Fibroblast of mammary gland (primary cell): ENCODE measurements around the gene RAI1.
"Not testable (repeated sequence)": the region's sequence is repeated elsewhere in the genome, so short reads cannot be mapped to it uniquely, and the experiment has no call there.

ENCODE experiments used
- DNase-seq: peaks from one replicate; pipeline ENCODE4 v3.0.0-alpha.2; 2010; ENCODE audit warnings: low read depth
- H3K4me3 ChIP-seq: 2 replicates; pipeline ENCODE4 v1.5.1; 2011; ENCODE audit warnings: low read depth, mild to moderate bottlenecking, low read length, moderate library complexity; ENCODE audit not compliant: control insufficient read depth
- TF ChIP-seq, protein P1 (sequence below): conservative IDR thresholded peaks from 2 replicates; pipeline ENCODE4 v1.5.1; 2011; ENCODE audit warnings: low read depth, low read length, inconsistent platforms; ENCODE audit not compliant: control insufficient read depth, insufficient read depth

The RAI1 gene

DNA sequence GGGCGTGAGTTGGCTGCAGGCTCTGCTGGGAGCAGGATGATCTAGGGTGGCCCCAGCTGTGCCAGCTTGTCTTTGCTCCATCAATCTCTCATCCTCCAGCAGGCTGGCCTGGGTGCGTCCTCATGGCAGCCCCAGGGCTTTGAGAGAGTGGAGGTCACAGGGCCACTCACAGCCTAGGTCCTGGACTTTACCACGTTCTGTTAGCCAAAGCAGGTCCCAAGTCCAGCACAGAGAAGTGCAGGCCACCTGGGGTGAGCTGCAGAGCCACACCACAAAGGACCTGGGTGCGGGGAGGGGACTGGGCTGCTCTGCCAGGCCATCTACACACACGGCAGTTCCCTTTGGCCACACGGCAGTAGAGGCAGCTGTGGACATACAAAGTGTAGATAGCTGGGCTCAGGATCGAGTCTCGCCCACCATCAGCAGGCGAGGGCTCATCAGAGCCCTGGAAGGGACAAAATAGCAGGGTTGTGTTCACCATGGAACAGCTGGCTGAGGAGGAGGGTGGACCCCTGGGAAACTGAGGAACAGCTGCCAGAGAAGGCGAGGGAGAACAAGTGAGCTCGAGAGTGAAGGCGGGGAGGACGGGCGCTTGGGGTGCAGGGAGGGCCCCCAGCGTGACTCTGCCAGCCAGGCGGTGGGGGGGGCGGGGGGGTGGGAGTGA, 125.5 kb downstream of the RAI1 start:
- TF ChIP-seq, protein P1, sequence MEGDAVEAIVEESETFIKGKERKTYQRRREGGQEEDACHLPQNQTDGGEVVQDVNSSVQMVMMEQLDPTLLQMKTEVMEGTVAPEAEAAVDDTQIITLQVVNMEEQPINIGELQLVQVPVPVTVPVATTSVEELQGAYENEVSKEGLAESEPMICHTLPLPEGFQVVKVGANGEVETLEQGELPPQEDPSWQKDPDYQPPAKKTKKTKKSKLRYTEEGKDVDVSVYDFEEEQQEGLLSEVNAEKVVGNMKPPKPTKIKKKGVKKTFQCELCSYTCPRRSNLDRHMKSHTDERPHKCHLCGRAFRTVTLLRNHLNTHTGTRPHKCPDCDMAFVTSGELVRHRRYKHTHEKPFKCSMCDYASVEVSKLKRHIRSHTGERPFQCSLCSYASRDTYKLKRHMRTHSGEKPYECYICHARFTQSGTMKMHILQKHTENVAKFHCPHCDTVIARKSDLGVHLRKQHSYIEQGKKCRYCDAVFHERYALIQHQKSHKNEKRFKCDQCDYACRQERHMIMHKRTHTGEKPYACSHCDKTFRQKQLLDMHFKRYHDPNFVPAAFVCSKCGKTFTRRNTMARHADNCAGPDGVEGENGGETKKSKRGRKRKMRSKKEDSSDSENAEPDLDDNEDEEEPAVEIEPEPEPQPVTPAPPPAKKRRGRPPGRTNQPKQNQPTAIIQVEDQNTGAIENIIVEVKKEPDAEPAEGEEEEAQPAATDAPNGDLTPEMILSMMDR, result no peak
- no peak overlapping the region for H3K4me3 ChIP-seq
- DNase-seq, result no peak

DNA sequence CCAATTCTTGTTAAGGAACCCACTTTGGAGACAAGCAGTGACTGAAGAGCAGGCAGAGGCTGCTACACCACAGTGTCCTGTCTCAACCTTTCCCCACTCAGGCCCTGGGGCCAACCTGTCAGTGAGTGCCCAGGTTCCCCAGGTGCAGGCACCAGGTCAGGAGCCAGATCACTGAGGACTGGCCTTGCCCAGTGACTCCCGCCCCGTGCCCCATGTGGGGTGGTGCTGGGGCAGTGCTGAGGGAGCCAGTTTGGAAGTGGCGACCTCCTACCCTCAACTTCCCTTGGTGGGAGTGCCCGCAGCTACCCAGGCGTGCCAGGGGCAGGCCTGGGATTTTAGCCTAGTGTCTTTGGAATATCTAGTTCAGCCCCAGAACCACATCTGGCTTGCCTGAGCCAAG, 126.2 kb downstream of the RAI1 start:
- TF ChIP-seq, protein P1, result no peak
- H3K4me3 ChIP-seq, result no peak overlapping the region
- DNase-seq, result no peak

DNA sequence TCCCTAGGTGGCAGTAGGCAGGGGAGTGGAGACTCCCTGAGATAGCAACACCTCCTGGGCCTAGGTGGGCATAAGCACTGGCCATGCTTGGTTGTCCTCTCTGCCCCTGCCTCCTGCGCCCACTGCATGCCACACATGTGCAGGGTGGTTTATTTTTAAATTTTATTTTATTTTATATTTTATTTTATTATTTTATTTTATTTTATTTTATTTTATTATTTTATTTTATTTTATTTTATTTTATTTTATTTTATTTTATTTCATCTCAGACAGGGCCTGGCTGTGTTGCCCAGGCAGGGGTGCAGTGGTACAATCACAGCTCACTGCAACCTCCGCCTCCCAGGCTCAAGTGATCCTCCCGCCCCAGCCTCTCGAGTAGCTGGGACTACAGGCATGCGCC, 126.9 kb downstream of the RAI1 start:
- not testable (repeated sequence) for H3K4me3 ChIP-seq, DNase-seq

DNA sequence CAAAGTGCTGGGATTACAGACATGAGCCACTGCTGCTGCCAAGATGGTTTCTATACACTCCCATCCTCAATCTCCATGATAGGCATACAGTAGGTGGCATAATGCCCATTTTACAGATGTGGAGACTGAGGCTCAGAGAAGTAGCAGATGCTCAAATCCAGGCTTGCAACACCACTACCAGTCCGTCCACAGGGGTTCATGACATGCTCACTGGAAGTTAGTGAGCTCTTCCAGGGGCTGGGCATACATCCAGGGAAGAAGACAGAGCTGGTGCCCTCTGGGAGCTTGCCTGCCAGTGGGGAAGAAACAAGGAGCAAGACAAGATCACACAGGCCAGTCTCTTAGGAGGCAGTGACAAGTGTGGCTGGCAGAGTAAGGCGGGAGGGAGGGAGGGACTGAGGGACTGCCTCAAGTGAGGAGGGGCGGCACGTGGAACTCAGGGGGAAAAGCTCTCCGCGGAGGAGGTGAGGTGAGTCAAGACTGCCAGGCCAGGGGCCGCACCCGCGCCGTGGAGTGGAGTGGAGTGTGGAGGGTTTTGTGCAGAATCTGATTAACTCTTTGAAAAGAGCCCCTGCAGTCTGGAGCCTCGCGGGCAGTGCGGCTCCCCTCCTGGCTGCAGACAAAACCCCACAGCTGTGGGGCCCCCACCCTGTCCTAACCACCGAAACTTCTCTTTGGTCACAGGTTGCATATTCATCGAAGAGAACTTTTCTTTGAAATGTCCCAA, 127.6 kb downstream of the RAI1 start:
- TF ChIP-seq, protein P1, result no peak
- DNase-seq, result peak; percentile 63
- no peak overlapping the region for H3K4me3 ChIP-seq

DNA sequence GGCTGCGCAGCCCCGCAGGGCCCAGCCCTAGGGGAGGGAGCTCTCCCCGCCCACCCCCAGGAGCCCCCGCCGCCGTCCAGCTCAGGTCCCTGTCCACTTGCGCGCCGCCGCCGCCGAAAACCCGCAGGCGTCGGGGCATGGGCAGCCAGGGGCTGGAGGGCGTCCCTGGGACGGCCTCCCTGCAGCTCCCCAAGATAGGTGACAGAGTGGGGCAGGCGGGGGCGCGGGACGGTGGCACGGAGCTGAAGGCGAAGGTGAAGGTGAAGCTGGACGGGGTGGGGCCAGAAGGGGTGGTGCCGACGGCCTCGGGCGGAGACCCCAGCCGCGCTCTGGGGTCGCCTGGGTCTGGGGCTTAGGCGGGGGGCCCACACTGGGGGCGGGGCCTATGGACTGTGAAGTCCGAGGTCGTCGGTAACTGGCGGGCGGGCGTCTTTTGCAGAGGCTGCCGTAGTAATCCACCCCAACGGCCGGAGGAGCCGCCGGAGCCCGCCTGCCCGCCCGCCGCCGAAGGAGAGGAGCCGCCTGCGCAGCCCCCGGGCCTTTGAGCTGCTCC, 128.3 kb downstream of the RAI1 start:
- H3K4me3 ChIP-seq, result no peak overlapping the region
- TF ChIP-seq, protein P1, result no peak
- DNase-seq, result no peak

DNA sequence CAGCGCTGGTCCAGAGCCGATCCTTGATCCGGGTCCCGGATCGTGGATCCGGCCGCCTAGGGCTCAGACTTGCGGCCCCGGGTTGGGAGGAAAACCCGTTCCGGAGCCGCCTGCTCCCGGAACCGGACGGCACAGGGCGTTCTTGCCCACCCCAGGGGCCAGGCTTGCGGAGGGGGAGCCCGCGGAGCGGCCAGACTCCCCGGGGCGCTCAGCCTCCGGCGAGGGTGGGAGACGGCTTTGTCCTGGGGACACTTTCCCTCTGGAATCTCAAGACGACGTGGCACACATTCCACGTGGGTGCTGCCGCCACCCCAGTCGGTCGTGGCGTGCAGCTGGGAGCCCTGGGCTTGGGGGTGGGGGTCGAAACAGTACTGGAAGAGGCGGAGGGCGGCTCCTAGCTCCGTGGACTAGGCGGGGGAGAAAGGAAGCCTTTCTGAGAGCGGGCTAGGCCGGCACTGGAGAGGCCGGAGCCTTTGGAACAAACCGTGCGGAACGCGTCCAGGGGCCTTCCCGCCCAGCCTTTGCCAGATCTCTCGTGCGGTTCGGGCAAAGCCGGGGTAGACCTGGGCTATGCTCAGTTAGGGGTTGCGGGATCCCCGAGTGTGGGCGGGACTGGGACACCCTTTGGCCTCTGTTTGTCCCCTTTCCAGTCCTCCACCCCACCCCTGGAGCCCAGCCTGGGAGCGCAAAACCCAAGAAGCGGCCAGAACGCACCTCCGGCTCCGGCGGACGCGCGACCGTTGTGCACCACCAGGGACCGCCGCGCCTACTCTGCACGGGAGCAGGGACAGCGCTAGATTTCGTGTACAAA, 129.0 kb downstream of the RAI1 start:
- DNase-seq, result peak; percentile 64
- TF ChIP-seq, protein P1, result no peak
- H3K4me3 ChIP-seq, result no peak overlapping the region

DNA sequence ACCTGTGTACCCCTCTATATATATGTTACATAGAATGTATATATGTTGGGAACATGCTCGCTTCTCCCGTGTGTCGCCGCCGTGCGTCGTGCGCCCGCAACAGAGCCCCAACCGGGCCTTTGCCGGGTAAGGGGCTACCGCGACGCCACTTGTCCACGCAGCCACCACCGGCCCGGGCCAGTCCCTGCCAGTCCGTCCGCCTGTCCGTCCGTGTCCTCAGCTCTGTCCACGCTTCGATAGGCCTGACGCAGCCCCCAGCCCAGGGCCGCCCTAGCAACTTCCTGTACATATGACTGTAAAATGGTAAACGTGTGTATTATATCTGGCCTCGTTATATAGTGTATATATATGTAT, 129.6 kb downstream of the RAI1 start:
- no peak overlapping the region for H3K4me3 ChIP-seq
- TF ChIP-seq, protein P1, result no peak
- no peak for DNase-seq
